Ammon's horn (tissue), 1 donor: ENCODE results near the gene ZRANB1.

Experiments
- DNase-seq: peaks from one replicate; pipeline ENCODE4 v3.0.0-alpha.2; 2016; ENCODE audit warnings: low spot score

Gene ZRANB1

GRCh38 chr10:125035588-125036295 lies 93.8 kb downstream of the ZRANB1 start:
- DNase-seq: no peak

DNA sequence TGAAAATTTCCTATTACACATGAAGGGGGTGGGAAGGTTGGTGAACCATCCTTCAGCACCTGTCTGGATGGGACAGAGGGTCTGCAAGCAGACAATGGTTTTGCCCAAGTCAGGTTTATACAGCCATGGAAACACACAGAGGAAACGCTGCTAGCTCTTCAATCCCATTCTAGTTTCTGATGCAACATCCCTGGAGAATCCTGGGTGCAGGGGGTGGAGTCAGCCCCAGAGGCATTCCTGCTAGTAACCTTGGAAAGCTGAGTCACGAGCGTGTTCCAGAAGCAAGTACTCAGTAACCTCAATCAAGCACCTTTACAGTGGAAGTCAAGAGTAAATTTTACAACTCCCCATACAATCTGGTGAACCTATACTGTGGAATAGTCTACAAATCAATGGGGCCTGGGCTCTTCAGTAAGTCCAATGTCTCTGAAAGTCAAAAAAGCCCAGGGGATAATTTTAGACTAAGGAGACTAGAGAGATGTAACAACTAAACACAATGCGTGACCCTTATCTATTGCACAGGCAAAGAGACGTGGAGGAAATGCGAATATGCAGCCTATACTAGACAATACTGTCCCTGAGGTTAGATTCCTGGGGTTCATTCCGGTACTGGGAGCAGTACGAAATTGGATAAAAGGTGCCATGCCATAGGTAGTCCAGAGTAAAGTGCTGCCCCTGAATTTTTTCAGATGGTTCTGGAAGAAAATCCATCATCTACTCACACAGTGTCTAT lies 95.4 kb downstream of the ZRANB1 start:
- no peak for DNase-seq
